HT-29 (cell line): ENCODE measurements around the gene ERP29. TPM values are rescaled to one million over a fixed set of nuclear protein-coding genes. Genes with fewer than 3 reads are reported as not detected.
"Not testable (repeated sequence)": the region's sequence is repeated elsewhere in the genome, so short reads cannot be mapped to it uniquely, and the experiment has no call there.

Experiments
- DNase-seq: peaks from one replicate; pipeline ENCODE4 v3.0.0-alpha.2; 2015; ENCODE audit warnings: low spot score
- total RNA-seq: library from RNA; depleted of rRNA; stranded (reverse); fragments of >200 nt; shearing (Covaris generic); gene quantifications from 2 replicates; pipeline ENCODE4 v1.2.3, GENCODE V29; 2014

Gene ERP29
- total RNA-seq, 1 experiment from 2014 or later, result 74.4 TPM

DNA sequence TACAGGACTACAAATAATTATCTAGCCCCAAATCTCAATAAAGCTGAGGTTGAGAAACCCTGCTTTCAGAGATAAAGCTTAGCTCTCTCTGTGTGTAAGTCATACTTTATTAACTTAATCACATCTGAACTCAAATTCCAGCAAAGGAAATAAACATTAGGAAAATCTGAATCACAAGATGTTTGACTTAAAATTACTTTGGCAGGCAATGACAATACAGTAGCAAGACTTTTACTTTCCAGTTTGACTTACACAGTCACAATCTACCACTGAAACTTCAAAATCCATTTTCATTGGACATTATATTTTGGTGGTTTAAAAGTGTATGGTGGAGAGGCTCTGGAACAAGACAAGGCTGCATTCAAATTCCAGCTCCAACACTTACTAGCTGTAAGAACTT is 11.7 kb upstream of the ERP29 start:
- DNase-seq, result no peak

DNA sequence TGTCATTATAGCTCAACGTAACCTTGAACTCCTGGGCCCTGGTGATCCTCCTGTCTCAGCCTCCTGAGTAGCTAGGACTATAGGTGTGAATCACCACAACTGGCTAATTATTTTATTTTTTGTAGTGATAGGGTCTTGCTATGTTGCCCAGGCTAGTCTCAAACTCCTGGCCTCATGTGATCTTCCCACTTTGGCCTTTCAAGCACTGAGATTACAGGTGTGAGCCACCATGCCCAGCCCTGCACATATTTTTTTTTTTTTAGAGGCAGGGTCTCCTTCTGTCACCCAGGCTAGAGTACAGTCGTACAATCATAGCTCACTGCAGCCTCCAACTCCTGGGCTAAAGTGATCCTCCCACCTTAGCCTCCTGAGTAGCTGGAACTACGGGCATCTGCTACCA is 9.2 kb upstream of the ERP29 start:
- DNase-seq, result no peak

DNA sequence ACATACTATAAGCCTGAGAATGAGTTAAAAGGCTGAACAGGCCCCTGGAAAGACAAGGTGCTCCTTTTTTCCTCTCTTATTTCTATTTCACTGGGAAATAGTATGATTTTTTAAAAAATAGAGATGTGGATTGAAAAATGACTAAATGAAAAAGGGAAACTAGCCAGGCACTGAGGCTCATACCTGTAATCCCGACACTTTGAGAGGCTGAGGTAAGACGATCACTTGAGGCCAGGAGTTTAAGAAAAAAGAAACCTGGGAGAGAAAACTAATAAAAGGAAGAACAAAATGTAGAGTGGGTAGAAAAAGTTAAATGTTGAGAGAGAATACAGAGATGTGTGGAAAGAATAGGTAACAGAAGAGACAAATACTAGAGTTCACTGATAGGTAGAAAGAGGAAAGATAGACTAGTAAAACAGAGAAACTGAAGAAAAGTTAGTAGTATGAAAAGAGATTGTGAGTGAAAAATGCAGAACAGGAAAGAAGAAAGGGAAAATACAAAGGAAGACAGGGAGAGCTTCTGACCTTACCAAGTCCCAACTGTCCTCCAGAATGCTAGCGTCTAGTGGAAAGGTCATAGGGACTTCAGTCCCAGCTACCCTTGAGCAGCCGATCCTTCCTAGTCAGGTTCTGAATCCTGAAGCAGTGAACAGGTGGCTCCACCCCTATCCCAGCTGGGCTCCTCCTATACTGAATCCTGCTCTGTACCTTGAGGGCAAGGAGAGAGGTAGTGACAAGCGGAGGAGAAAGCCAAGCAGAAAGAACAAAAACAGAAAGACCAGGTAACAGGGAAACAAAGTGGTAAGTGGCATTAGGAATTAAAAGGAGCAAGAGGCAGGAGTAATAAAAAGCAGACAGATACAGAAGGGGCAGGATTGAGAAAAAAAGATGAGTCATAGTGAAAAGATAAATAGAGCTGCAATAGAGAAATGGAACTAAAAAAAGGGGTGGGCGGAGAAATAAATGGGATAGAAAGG is 7.5 kb upstream of the ERP29 start:
- peak; percentile 61 for DNase-seq

DNA sequence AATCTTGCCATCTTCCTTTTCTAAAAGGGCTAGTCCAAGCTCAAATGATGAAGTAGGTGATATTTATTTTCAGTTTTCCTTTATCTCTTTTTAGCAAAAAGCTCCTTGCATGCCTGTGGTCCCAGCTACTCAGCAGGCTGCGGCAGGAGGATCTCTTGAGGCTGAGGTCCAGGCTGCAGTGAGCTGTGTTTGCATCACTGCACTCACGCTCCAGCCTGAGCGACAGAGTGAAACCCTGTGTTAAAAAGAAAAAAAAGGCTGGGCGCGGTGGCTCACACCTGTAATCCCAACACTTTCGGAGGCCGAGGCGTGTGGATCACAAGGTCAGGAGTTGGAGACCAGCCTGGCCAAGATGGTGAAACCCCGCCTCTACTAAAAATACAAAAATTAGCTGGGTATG is 5.3 kb upstream of the ERP29 start:
- DNase-seq, result no peak

DNA sequence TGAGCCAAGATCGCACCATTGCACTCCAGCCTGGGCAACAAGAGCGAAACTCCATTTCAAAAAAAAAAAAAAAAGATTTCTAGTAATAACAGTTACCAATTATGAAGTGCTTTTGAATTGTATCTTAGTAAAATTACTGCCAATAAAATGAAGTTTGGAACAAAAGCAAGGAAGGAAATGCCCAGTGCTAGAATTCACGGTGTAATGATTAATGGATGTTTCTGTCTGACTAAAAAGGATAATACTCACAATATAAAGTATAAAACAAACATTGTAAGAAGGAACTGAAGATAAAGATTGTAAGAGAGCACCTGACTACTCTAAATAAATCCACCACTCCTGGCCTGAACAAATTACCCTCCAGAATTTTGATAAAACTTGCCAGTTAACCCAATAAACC is 4.3 kb upstream of the ERP29 start:
- no peak for DNase-seq

DNA sequence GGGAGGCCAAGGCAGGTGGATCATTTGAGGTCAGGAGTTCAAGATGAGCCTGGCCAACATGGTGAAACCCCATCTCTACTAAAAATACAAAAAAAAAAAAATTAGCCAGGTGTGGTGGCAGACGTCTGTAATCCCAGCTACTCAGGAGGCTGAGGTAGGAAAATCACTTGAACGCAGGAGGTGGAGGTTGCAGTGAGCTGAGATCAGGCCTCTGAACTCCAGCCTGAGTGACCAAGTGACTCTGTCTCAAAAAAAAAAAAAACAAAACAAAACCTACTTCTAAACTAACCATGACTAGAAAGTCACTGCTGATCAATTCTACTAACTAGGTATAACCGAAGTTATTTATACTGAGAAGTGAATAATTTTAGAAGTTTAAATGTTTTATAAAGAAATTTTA is 3.6 kb upstream of the ERP29 start:
- not testable (repeated sequence) for DNase-seq

DNA sequence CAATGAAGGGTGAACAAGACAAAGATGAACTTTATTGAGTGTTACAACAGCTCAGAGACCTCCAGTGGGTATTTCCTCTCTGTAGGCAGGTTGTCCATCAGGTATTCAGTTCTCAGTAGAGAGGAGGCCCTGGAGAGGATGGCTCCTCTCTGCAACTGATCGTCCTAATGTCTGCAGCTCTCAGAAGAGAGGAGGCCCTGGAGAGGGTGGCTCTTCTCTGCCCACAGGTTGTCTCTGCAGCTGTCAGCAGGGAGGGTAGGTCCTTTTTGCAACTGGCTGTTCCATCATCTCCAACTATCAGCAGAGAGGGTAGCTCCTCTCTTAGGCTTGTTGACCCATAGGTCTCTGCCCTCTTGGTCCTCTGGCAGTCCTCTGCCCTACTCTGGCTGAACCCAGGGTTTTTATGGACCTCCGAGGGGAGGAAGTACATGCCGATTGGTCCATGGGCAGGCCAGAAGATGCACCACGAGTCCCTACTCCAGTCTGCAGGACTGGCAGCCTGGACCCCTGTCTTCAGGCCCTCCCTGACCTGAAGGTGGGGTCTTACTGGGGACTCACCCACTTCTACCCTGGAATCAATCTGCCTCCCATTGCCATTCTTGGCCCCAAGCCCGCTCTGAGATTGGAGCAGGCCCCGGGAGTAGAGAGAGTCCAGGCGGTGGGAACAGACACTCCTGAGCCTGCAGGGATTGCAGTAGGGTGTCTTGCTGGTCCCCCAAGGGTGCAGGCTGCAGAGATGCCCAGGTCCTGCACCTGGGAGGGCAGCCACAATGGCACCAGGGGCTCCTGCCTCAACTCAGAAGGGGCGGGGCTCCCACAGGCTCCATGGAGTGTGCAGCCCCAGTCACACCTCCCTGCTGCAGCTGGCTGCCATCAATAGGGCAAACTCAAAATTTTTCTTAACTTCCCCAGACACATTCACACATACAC is 2.5 kb upstream of the ERP29 start:
- DNase-seq, result no peak

DNA sequence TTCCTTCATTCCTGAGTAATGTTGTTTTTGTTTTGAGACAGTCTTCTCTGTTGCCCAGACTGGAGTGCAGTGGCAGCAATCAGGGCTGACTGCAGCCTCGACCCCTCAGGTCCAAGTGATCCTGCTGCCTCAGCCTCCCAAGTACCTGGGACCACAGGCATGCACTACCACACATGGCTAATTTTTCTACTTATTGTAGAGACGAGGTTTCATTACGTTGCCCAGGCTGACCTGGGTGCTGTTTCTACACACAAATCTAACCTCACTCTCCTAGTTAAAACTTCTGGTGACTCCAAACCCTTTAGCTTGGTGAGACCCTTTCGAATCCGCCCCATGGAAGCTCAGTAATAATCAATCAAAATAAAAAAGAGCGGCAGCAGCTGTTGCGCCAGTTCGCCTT is 1.5 kb upstream of the ERP29 start:
- DNase-seq, result no peak

DNA sequence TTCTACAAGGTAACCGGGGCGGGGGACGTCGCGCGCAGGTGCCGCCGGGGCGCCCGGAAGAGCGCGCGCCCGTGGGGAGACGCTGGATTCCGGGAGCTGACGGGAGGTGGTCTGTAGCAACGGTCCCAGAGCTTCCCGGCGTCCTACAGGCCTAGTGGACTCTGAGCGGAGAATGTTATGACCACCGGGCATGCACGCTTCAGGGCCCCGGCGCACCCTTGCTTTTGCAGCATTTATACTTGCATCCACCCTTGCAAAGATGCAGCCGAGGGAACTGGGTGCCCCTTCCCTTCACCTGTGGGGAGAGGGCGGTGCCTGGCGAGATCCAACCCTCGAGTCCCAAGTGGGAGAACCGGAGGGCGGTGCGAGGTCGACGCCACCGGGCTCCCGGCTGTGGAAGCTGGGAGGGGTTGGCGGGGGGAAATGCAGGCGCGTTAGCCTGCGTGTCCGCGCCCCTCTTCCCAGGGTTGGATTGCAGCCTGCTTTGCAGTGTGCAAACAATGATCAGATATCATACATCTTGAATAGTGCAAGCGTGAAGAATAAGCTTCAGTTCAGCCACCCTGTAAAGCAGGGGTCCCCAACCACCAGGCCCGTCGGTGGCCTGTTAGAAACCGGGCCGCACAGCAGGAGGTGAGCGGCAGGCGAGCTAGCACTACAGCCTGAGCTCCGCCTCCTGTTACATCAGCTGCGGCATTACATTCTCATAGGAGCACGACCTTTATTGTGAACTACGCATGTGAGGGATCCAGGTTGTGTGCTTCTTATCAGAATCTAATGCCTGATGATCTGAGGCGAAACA is 576 bp downstream of the ERP29 start:
- peak; percentile 85 for DNase-seq

DNA sequence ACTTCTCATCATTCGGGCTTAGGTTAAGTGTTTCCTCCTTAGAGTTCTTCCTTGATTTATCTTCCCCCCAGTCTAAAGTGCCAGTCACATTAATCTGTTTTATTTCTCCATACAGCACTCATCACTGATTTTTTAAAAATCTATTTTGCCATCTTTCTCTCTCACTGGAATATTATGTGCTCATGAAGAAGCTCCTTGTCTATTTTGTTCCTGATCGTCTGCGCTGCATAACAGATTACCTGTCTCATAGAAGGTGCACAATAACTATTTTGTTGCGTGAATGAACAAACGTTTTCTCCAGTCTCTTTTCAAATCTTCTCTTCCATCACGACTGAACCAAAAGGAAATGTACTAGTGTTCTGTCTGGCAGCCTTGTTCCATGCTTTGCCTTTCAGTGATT is 2.7 kb downstream of the ERP29 start:
- no peak for DNase-seq

DNA sequence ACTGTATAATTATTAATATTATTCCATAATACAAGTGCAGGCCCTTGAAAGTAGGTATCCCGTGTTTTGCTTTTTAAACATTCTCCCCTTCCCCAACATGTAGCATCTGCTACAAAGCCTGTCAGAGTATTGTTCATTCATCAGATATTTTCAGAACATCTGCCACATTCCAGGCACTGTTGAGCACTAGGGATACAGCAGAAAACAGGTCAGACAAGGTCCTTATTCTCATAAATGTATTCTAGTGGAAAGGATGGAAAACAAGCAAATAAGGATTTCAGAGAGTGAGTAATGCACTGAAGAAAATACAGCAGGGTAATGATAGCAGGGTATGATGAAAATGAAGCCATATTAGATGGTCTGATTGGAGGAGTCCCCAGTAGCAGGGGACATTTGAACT is 3.8 kb downstream of the ERP29 start:
- DNase-seq, result no peak

DNA sequence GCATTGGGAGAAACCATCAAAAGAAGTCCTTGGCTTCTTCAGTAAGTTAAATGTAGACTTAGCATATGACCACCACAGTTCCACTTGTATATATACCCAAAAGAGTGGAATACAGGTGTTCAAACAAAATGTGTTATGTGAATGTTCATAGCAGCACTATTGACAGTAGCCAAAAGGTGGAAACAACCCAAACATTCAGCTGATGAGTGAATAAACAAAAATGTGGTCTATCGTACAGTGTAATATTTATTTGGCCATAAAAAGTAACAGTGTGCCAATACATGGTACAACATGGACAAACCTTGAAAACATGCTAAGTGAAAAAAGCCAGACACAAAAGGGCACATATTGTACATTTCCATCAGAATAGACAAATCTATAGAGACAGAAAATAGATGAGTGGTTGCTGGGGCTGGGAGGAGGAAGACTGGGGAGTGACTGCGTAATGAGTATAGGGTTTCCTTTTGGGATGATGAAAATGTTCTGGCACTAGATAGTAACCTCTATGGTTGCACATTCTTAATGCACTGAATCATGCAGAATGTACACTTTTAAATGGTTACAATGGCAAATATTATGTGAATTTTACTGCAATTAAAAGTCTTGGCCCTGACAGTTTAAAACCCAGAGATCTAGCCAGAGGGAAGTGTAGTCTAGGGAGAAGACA is 5.5 kb downstream of the ERP29 start:
- no peak for DNase-seq

DNA sequence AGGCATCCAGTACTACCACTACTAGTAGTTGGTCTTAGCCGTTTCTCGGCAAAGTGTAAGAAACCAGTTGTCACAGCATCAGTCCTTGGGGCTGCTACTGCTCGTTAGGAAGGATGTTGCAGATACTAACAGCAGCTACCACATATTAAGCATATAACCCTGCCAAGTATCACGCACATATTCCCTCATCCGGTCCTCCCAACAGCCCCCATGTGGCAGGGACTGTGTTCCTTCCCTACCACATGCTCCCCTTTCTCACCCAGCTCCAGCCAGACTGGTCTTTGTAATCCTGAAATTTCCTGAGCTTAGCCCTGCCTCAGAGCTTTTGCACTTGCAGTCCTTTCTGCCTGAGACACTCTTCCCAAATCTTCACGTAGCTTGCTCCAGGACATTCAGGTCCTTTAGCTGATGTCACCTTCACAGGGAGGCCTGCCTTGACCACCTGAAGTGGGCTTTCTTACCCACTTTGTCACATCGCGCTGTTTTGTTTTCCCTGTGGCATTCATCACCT is 7.8 kb downstream of the ERP29 start:
- DNase-seq, result no peak

DNA sequence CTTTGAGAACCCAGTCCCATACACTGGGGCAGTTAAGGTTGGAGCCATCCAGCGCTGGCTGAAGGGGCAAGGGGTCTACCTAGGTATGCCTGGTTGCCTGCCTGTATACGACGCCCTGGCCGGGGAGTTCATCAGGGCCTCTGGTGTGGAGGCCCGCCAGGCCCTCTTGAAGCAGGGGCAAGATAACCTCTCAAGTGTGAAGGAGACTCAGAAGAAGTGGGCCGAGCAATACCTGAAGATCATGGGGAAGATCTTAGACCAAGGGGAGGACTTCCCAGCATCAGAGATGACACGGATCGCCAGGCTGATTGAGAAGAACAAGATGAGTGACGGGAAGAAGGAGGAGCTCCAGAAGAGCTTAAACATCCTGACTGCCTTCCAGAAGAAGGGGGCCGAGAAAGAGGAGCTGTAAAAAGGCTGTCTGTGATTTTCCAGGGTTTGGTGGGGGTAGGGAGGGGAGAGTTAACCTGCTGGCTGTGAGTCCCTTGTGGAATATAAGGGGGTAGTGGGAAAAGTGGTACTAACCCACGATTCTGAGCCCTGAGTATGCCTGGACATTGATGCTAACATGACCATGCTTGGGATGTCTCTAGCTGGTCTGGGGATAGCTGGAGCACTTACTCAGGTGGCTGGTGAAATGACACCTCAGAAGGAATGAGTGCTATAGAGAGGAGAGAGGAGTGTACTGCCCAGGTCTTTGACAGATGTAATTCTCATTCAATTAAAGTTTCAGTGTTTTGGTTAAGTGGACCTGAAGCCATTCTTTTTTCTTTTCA is 9.2 kb downstream of the ERP29 start:
- no peak for DNase-seq

DNA sequence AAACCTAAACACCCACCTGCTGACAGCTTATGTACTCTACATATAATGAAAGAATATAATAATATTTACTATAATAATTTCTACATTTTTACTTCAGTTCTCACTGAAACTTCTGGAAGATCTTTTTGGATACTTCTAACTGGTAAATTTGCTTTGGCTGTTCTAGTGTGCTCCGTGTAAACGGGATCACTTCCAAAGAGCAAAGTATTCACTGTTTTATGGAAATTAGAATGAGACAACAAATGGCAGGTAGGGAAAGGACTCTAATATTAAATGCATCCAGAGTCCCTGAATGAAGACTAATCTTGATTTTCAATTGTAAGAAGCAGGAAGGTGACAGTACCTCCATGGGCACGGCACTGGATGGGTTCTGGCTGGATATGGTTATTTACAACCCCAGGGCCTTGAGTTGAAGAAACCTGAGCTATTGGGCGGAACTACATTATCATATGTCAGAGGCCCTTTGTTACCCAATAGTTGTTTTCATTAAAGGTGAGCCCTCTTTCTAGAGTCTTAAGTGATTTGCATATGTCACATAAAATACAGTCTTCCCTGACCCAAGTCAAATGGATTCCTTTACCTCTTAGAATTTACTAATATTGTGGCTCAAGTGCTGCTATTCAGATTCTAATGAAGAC is 10.7 kb downstream of the ERP29 start:
- DNase-seq, result no peak

DNA sequence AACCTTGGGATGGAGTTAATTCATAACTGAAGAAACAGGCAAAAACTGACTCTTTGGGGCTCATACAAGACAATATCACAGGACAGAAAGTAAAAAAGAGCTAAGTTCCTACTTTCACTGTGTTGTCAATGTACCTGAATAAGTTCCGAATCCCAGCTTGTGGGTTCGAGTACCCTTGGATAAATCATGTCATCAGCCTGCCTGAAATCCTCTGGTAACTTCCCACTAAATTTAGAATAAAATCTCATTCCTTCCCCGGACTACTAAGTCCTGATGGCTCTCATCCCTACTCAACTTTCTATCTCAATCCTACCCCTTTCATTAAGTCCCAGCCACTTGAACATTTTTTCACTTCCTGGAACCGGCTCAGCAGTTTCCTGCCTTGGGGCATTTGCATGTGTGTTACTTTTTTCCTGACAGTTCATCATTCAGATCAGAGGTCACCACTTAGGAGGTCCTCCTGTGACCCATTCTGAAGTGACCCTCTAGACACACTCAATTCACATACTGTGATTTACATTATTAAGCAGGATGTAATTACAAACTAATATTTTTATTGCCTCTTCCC is 12.7 kb downstream of the ERP29 start:
- no peak for DNase-seq

DNA sequence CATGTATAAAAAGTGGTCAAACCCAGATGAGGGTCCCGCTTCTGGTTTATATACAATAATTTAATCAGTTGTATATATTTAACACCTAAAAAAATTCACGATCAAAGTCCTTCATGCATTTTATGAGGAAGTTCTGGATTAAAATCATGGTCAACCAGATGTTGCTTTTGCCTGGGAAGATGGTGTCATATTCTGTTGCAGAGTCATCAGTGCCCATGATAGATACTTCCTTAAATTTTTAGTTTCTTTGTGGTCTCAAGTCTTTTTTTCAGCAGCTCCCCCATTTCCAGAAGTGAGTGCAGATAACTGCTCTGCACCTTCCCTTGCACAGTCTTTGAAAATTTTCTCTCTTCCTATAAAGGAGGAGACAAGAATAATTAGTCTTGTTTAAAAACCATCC is 16.1 kb downstream of the ERP29 start:
- no peak for DNase-seq

DNA sequence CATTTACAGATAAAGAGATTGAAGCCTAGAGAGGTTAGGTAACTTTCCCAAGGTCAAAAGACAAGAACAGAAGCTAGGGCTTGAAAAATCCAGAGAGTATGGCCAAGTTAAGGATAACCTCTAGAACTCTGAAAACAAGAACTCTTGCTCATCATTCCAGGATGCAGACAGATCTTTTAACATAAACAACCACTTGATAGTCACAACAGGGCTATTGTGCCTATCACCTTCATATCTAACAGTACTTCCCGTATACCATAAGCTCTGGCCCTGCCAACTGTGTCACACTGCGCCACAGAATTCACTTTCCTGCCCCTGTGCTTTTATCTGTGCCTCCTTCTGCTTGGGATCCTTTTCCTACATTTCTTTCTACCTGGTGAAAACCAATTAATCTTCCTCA is 18.2 kb downstream of the ERP29 start:
- DNase-seq, result no peak

DNA sequence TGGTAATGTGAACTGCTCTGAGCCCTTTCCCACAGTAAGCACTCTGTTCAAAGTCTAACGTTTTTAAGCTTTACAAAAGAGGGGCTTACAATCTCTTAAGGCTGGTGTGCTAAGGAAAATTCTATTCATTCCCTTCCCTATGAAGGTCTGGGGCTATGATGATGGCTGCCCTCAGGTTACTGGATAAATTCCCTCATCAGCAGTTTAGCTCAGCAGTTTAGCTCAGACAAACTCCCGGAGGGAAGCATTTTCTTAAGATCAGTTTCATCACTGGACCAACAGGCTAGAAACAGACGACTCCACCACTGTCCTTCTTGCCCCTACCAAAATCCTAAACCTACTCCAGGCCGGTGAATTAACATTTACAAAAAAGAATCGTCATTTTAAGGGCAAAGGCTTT is 19.1 kb downstream of the ERP29 start:
- no peak for DNase-seq
